Skeletal muscle tissue (tissue), 4 donors: ENCODE data around the gene SEC24D. TPM values are rescaled to one million over a fixed set of nuclear protein-coding genes. Genes with fewer than 3 reads are reported as not detected.

ENCODE experiments used
- H3K27ac ChIP-seq: one replicate; pipeline ENCODE4 v1.7.0; 2013; ENCODE audit warnings: mild to moderate bottlenecking, low read depth, low read length, inconsistent platforms
- H3K27me3 ChIP-seq, 3 donors: one replicate each; pipeline ENCODE4 v1.7.0; 2013; ENCODE audit warnings: low read length in 3 of 3; ENCODE audit not compliant: control insufficient read depth in 3 of 3, insufficient read depth in 3 of 3
- H3K36me3 ChIP-seq, 3 donors: one replicate each; pipeline ENCODE4 v1.7.0; 2013; ENCODE audit warnings: low read length in 3 of 3; ENCODE audit not compliant: control insufficient read depth in 3 of 3, insufficient read depth in 3 of 3
- H3K4me1 ChIP-seq, 3 donors: one replicate each; pipeline ENCODE4 v1.7.0; 2013; ENCODE audit warnings: low read length in 3 of 3, mild to moderate bottlenecking in 3 of 3; ENCODE audit not compliant: control insufficient read depth in 3 of 3, insufficient read depth in 3 of 3
- H3K4me3 ChIP-seq, 3 donors: one replicate each; pipeline ENCODE4 v1.7.0; 2013; ENCODE audit warnings: low read length in 3 of 3
- H3K9ac ChIP-seq, 3 donors: one replicate each; pipeline ENCODE4 v1.7.0; 2013; ENCODE audit warnings: low read length in 3 of 3, mild to moderate bottlenecking in 3 of 3, moderate library complexity in 2 of 3, low read depth in 1 of 3
- H3K9me3 ChIP-seq, 3 donors: one replicate each; pipeline ENCODE4 v1.7.0; 2013; ENCODE audit warnings: low read length in 3 of 3; ENCODE audit not compliant: control insufficient read depth in 3 of 3
- total RNA-seq: library from RNA; depleted of rRNA; stranded (reverse); fragments of >200 nt; gene quantifications from one replicate; pipeline ENCODE4 v1.2.3, GENCODE V29; 2014
- donor health status: Osteomylitis.

SEC24D gene
- total RNA-seq, 1 donor from 2014 or later, result 48.5 TPM

DNA sequence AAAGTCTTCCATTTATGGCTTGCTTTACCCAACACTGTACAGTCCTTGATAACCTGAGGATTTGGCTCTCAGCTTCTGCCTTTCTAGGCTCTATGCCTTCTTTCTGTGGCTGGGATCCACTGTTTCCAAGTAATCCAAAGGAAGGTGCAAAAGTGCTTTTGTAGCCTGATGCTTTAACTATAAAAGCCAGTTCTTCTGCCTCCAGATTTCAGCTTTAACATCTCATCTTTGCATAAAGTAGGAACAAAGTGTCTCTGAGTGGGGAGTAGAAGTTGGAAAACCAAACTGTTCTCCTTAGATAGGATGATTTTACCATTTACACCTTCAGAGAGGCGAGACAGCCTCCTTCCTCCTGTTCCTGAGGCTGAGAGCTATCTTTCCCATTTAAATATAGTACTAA is 11.1 kb upstream of the SEC24D start:
- Histone ChIP-seq H3K27ac (no peak overlapping the region), H3K27me3 (no peaks in the 10 kb centered on the region), H3K36me3 (no peaks in the 10 kb centered on the region), H3K4me3 (no peak overlapping the region), H3K9ac (no peak overlapping the region), H3K4me1 (peaks cover 0 to 6% (median 3%) of the 10 kb centered on the region in 3 donors), H3K9me3 (no peaks in the 10 kb centered on the region)

GRCh38 chr4:118845552-118846050 is 9.7 kb upstream of the SEC24D start:
- Histone ChIP-seq H3K9me3 (no peaks in the 10 kb centered on the region), H3K4me1 (peaks cover 0 to 5% (median 3%) of the 10 kb centered on the region in 3 donors), H3K36me3 (no peaks in the 10 kb centered on the region), H3K9ac (no peak overlapping the region), H3K27me3 (no peaks in the 10 kb centered on the region), H3K4me3 (no peak overlapping the region), H3K27ac (no peak overlapping the region)

DNA sequence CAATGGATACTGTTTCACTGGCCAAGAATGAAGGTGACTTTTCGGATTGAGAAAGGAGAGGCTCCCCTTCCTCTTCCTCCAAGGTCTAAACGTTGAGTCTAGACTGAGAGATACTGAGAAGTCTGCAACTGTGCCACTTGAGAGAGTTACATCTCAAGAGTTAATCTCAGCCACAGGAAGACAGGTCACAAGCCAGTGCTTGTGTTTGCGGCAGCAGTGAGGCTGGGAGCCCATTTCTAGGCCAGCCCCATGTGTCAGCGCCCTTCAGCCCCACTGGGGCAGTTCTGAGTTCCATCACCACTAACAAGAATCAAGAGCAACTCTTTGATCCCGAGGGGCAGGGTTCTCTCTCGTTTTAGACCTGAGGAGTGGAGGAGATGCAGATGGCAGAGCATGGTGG is 7.3 kb upstream of the SEC24D start:
- H3K36me3 ChIP-seq, result no peaks in the 10 kb centered on the region
- no peak overlapping the region for H3K4me3 ChIP-seq
- no peaks in the 10 kb centered on the region for H3K9me3 ChIP-seq
- no peak overlapping the region for H3K9ac ChIP-seq
- no peak overlapping the region for H3K27ac ChIP-seq
- no peaks in the 10 kb centered on the region for H3K4me1 ChIP-seq
- no peaks in the 10 kb centered on the region for H3K27me3 ChIP-seq

DNA sequence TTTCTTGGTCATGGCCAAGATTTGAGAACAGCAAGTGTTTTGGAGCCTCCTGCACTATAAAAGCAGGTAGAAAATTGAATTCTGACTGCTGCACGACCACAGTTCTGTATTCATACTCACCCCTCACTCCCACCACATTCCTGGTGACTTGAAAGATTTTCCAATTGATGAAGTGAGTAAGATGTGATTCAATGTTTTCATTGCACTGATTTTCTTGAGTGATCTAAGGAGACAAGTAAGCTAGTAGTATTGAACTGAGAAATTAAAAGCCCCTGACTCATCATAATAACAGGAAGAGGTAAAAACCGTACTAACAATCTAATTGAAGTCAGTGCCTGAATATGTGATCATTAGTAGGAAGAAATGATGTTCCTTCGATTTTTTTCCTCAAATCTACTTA is 6.1 kb upstream of the SEC24D start:
- no peaks in the 10 kb centered on the region for H3K36me3 ChIP-seq
- H3K9ac ChIP-seq, result no peak overlapping the region
- no peaks in the 10 kb centered on the region for H3K9me3 ChIP-seq
- no peak overlapping the region for H3K27ac ChIP-seq
- H3K4me1 ChIP-seq, result no peaks in the 10 kb centered on the region
- H3K27me3 ChIP-seq, result no peaks in the 10 kb centered on the region
- no peak overlapping the region for H3K4me3 ChIP-seq

DNA sequence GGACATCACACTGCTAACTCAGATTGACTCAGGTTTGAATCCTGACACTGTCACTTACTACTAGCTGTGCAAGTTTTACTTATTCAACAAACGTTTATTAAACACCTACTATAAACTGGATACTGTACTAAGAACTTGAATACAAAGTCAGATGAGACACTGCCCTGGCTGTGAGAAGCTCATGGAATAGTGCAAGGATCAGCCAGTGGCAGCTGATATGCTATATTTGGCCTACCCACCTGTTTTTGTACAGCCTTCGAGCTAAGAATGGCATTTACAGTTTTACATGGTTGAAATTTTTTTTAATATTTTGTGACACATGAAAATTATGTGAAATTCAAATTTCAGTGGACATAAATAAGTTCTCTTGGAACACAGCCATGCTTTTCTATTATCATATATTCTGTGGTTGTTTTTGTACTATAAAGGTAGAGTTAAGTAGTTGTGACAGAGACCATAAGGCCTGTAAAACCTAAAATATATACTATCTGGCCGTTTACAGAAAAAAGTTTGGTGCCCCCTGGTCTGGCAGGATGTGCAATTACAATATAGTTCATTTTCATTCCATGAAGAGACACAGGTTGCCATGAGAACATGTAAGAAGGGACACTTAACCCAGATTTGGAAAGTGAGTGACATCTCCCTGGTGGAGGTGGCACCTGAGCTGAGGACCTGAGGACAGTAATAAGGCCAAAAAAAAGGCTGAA is 3.4 kb upstream of the SEC24D start:
- Histone ChIP-seq H3K4me1 (peaks cover 4 to 11% (median 9%) of the 10 kb centered on the region in 3 donors), H3K4me3 (no peak overlapping the region), H3K27me3 (no peaks in the 10 kb centered on the region), H3K27ac (no peak overlapping the region), H3K9me3 (no peaks in the 10 kb centered on the region), H3K9ac (no peak overlapping the region), H3K36me3 (no peaks in the 10 kb centered on the region)

GRCh38 chr4:118837121-118837507 is 1.2 kb upstream of the SEC24D start:
- H3K9ac ChIP-seq, result no peak overlapping the region
- H3K9me3 ChIP-seq, result no peaks in the 10 kb centered on the region
- no peaks in the 10 kb centered on the region for H3K27me3 ChIP-seq
- no peak overlapping the region for H3K27ac ChIP-seq
- peaks cover 0 to 13% (median 8%) of the 10 kb centered on the region in 3 donors for H3K36me3 ChIP-seq
- H3K4me3 ChIP-seq, result no peak overlapping the region
- peaks cover 4 to 11% (median 9%) of the 10 kb centered on the region in 3 donors for H3K4me1 ChIP-seq

GRCh38 chr4:118836301-118837120 is 585 bp upstream of the SEC24D start:
- Histone ChIP-seq H3K36me3 (peaks cover 0 to 17% (median 8%) of the 10 kb centered on the region in 3 donors), H3K4me3 (peak overlapping the region; percentile 68 to 90 (median 85)), H3K27me3 (no peaks in the 10 kb centered on the region), H3K4me1 (peaks cover 4 to 11% (median 9%) of the 10 kb centered on the region in 3 donors), H3K9me3 (no peaks in the 10 kb centered on the region), H3K27ac (peak overlapping the region; percentile 89), H3K9ac (peak overlapping the region; percentile 52 to 86 (median 55))

GRCh38 chr4:118834960-118835569 is 861 bp downstream of the SEC24D start:
- peak overlapping the region; percentile 86 to 96 (median 90) for H3K9ac ChIP-seq

GRCh38 chr4:118834070-118834469 is 1.9 kb downstream of the SEC24D start:
- Histone ChIP-seq H3K27ac (no peak overlapping the region), H3K4me3 (no peak overlapping the region), H3K4me1 (peaks cover 4 to 11% (median 9%) of the 10 kb centered on the region in 3 donors), H3K36me3 (peaks cover 0 to 18% (median 8%) of the 10 kb centered on the region in 3 donors), H3K9ac (no peak overlapping the region), H3K9me3 (no peaks in the 10 kb centered on the region), H3K27me3 (no peaks in the 10 kb centered on the region)

More at GRCh38 chr4:118834960-118835569, 861 bp downstream of the SEC24D start:
- Histone ChIP-seq H3K9me3 (no peaks in the 10 kb centered on the region), H3K27me3 (no peaks in the 10 kb centered on the region), H3K27ac (peak overlapping the region; percentile 89), H3K36me3 (peaks cover 0 to 18% (median 8%) of the 10 kb centered on the region in 3 donors), H3K4me1 (peaks cover 4 to 11% (median 9%) of the 10 kb centered on the region in 3 donors), H3K4me3 (peak overlapping the region; percentile 68 to 90 (median 85))
